NCI-H226 (cell line): Measurements from ENCODE around the gene ZNF490.
"Not testable (repeated sequence)": the region's sequence is repeated elsewhere in the genome, so short reads cannot be mapped to it uniquely, and the experiment has no call there.

Source experiments
- DNase-seq: peaks from one replicate; pipeline ENCODE4 v3.0.0-alpha.2; 2015

The ZNF490 gene

GRCh38 chr19:12610540-12611360 lies at the start of gene ZNF490, which contains the start of gene ZNF791:
Gene ZNF490, minus strand, starts transcription at chr19:12610813. Its CDS starts 133 bp downstream, at chr19:12610680.
Gene ZNF791, plus strand, starts transcription at chr19:12610920. Its CDS starts 160 bp downstream, at chr19:12611080.
- peak; percentile 98 for DNase-seq

GRCh38 chr19:12657966-12658365 lies 47.4 kb upstream of the ZNF490 start:
- DNase-seq = no peak

GRCh38 chr19:12656899-12657571 lies 46.4 kb upstream of the ZNF490 start:
- DNase-seq = no peak

GRCh38 chr19:12655546-12655945 lies 44.9 kb upstream of the ZNF490 start:
- no peak for DNase-seq

GRCh38 chr19:12652219-12652618 lies 41.6 kb upstream of the ZNF490 start:
- no peak for DNase-seq

GRCh38 chr19:12649941-12650340 lies 39.3 kb upstream of the ZNF490 start:
- DNase-seq = no peak

GRCh38 chr19:12648088-12648487 lies 37.5 kb upstream of the ZNF490 start:
- DNase-seq = no peak

GRCh38 chr19:12647490-12648071 lies 37.0 kb upstream of the ZNF490 start:
- DNase-seq = no peak

- DNase-seq = no peak
Measured at GRCh38 chr19:12647047-12647446, 36.4 kb upstream of the ZNF490 start.

- no peak for DNase-seq
Measured at GRCh38 chr19:12646551-12646950, 35.9 kb upstream of the ZNF490 start.

- DNase-seq = not testable (repeated sequence)
Measured at GRCh38 chr19:12643716-12644115, 33.1 kb upstream of the ZNF490 start.

GRCh38 chr19:12642506-12642905 lies 31.9 kb upstream of the ZNF490 start:
- DNase-seq = no peak

- DNase-seq = no peak
Measured at GRCh38 chr19:12641456-12641855, 30.8 kb upstream of the ZNF490 start.

GRCh38 chr19:12639901-12640613 lies 29.4 kb upstream of the ZNF490 start:
- no peak for DNase-seq

- DNase-seq = no peak
Measured at GRCh38 chr19:12638611-12639182, 28.1 kb upstream of the ZNF490 start.

- DNase-seq = no peak
Measured at GRCh38 chr19:12636631-12637030, 26.0 kb upstream of the ZNF490 start.

- no peak for DNase-seq
Measured at GRCh38 chr19:12629215-12629614, 18.6 kb upstream of the ZNF490 start.

GRCh38 chr19:12628040-12629022 lies 17.7 kb upstream of the ZNF490 start:
- no peak for DNase-seq

GRCh38 chr19:12626958-12627357 lies 16.3 kb upstream of the ZNF490 start:
- DNase-seq = no peak

- no peak for DNase-seq
Measured at GRCh38 chr19:12623361-12624031, 12.9 kb upstream of the ZNF490 start.
